ENCODE data around the gene TNRC6A. TPM values are rescaled to one million over a fixed set of nuclear protein-coding genes. Genes with fewer than 3 reads are reported as not detected.
"Not testable (repeated sequence)": the region's sequence is repeated elsewhere in the genome, so short reads cannot be mapped to it uniquely, and the experiment has no call there.

Gene TNRC6A
- total RNA-seq, 1 donor from 2014 or later: 17.5 TPM

- TF ChIP-seq, protein P1, sequence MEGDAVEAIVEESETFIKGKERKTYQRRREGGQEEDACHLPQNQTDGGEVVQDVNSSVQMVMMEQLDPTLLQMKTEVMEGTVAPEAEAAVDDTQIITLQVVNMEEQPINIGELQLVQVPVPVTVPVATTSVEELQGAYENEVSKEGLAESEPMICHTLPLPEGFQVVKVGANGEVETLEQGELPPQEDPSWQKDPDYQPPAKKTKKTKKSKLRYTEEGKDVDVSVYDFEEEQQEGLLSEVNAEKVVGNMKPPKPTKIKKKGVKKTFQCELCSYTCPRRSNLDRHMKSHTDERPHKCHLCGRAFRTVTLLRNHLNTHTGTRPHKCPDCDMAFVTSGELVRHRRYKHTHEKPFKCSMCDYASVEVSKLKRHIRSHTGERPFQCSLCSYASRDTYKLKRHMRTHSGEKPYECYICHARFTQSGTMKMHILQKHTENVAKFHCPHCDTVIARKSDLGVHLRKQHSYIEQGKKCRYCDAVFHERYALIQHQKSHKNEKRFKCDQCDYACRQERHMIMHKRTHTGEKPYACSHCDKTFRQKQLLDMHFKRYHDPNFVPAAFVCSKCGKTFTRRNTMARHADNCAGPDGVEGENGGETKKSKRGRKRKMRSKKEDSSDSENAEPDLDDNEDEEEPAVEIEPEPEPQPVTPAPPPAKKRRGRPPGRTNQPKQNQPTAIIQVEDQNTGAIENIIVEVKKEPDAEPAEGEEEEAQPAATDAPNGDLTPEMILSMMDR (IDR thresholded peaks at IDR 0.05; ENCODE audit: insufficient read depth, low read length, poor library complexity, severe bottlenecking): no peak
Observed at GRCh38 chr16:24854607-24855171, 125.2 kb downstream of the TNRC6A start.

GRCh38 chr16:24855678-24856077, 126.2 kb downstream of the TNRC6A start:
- DNase-seq (ENCODE audit: low read depth): no peak
- Histone ChIP-seq H3K36me3 (ENCODE audit: control insufficient read depth, insufficient read depth, low read length) (no peaks in the 10 kb centered on the region), H3K4me3 (ENCODE audit: low read depth, low read length) (no peak overlapping the region), H3K27me3 (ENCODE audit: control insufficient read depth, insufficient read depth, low read length) (no peaks in the 10 kb centered on the region)
- TF ChIP-seq, protein P1 (IDR thresholded peaks at IDR 0.05; ENCODE audit: insufficient read depth, low read length, poor library complexity, severe bottlenecking): no peak

More at GRCh38 chr16:24854607-24855171, 125.2 kb downstream of the TNRC6A start:
- DNase-seq (ENCODE audit: low read depth): no peak
- H3K4me3 ChIP-seq (ENCODE audit: low read depth, low read length): no peak overlapping the region
- no peaks in the 10 kb centered on the region for H3K36me3 ChIP-seq (ENCODE audit: control insufficient read depth, insufficient read depth, low read length)
- H3K27me3 ChIP-seq (ENCODE audit: control insufficient read depth, insufficient read depth, low read length): no peaks in the 10 kb centered on the region

DNA sequence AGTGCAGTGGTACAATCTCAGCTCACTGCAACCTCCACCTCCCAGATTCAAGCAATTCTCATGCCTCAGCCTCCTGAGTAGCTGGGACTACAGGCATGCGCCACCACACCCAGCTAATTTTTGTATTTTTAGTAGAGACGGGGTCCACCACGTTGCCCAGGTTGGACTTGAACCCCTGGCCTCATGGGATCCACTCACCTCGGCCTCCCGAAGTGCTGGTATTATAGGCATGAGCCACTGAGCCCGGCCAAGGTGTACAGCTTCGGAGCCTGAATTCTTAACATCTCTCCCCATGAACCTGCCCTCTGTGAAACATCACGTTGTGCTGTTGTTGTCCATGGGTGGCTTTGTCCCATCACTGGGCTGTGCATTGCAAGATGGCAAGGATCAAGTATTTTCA, 127.4 kb downstream of the TNRC6A start:
- DNase-seq (ENCODE audit: low read depth); H3K4me3 ChIP-seq (ENCODE audit: low read depth, low read length); H3K27me3 ChIP-seq (ENCODE audit: control insufficient read depth, insufficient read depth, low read length); H3K36me3 ChIP-seq (ENCODE audit: control insufficient read depth, insufficient read depth, low read length): not testable (repeated sequence)

GRCh38 chr16:24858219-24859041, 129.0 kb downstream of the TNRC6A start:
- DNase-seq (ENCODE audit: low read depth): no peak
- Histone ChIP-seq H3K36me3 (ENCODE audit: control insufficient read depth, insufficient read depth, low read length) (no peaks in the 10 kb centered on the region), H3K27me3 (ENCODE audit: control insufficient read depth, insufficient read depth, low read length) (no peaks in the 10 kb centered on the region), H3K4me3 (ENCODE audit: low read depth, low read length) (no peak overlapping the region)
- TF ChIP-seq, protein P1 (IDR thresholded peaks at IDR 0.05; ENCODE audit: insufficient read depth, low read length, poor library complexity, severe bottlenecking): no peak

- H3K36me3 ChIP-seq (ENCODE audit: control insufficient read depth, insufficient read depth, low read length): no peaks in the 10 kb centered on the region
- no peaks in the 10 kb centered on the region for H3K27me3 ChIP-seq (ENCODE audit: control insufficient read depth, insufficient read depth, low read length)
- TF ChIP-seq, protein P1 (IDR thresholded peaks at IDR 0.05; ENCODE audit: insufficient read depth, low read length, poor library complexity, severe bottlenecking): no peak
- DNase-seq (ENCODE audit: low read depth): no peak
- no peak overlapping the region for H3K4me3 ChIP-seq (ENCODE audit: low read depth, low read length)
Observed at GRCh38 chr16:24861461-24861860, 132.0 kb downstream of the TNRC6A start.

DNA sequence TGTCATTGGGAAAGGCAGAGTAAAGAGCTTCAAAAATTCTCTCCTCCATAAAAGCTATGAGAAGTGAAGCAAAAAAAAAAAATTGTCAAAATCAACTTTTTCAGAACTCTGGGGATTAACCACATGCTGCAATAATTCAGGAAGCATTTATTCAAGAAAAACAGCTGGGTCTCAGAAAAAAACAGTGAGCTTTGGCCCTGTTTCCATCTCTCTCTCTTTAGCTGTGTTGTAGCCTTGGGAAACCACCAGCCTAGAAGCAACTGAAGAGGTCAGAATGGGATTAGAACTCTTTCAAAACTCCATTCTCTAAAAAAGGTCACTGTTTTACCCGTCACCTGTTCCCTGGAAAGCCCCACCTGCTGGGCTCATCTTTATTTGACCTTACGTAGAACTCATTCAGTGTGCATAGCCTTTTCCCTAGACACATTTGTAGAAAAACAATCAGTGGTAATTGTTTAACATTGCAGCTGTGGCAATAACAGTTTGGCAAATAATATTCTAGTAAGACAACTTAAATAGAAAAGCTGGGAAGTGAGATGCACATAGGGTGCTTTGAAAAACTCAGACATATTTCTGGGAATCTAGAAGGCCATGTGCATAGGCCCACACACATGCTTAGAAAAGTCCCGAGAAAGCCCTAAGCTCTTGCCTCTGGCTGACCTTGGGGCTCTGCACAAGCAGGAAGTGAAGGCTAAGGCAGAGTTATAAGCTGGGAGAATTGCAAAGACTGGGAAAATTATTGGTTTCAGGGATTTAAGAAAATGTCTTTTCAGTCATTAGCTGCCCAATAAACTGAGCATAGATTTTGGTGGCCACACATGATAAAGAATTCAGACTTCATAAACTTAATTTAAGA, 134.4 kb downstream of the TNRC6A start:
- TF ChIP-seq, protein P1 (IDR thresholded peaks at IDR 0.05; ENCODE audit: insufficient read depth, low read length, poor library complexity, severe bottlenecking): no peak
- Histone ChIP-seq H3K4me3 (ENCODE audit: low read depth, low read length) (no peak overlapping the region), H3K27me3 (ENCODE audit: control insufficient read depth, insufficient read depth, low read length) (no peaks in the 10 kb centered on the region), H3K36me3 (ENCODE audit: control insufficient read depth, insufficient read depth, low read length) (no peaks in the 10 kb centered on the region)
- no peak for DNase-seq (ENCODE audit: low read depth)
